ENCODE measurements around the gene PCDHGA7.
"Not testable (repeated sequence)": the region's sequence is repeated elsewhere in the genome, so short reads cannot be mapped to it uniquely, and the experiment has no call there.

PCDHGA7 gene

GRCh38 chr5:141384471-141385267 lies 2.1 kb downstream of the PCDHGA7 start:
- DNase-seq (no peak), ATAC-seq (no peak)
- H3K4me3 Mint-ChIP-seq, result no peak overlapping the region
- H3K27me3 Mint-ChIP-seq, result peaks cover 73% of the 10 kb centered on the region
- peaks cover 24% of the 10 kb centered on the region for H3K36me3 Mint-ChIP-seq (ENCODE audit: low read depth)
- H3K4me1 Mint-ChIP-seq, result no peaks in the 10 kb centered on the region
- H3K9me3 Mint-ChIP-seq, result peaks cover 52% of the 10 kb centered on the region
- H3K27ac Mint-ChIP-seq, result no peak overlapping the region

GRCh38 chr5:141387557-141388311 lies 5.2 kb downstream of the PCDHGA7 start, which contains the start of gene PCDHGB4:
TSS of gene PCDHGB4 (plus strand) at chr5:141387698. CDS start at chr5:141387885, 187 bp downstream.
- DNase-seq, H3K4me3 Mint-ChIP-seq, H3K27ac Mint-ChIP-seq: not testable (repeated sequence)

DNA sequence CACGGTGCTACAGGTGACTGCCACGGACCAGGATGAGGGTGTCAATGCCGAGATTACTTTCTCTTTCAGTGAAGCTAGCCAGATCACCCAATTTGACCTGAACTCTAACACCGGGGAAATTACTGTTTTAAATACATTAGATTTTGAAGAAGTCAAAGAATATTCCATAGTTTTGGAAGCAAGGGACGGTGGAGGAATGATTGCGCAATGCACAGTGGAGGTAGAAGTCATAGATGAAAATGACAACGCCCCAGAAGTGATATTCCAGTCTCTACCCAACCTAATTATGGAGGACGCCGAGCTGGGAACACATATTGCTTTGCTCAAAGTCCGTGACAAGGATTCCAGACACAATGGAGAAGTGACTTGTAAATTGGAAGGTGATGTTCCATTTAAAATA lies 6.1 kb downstream of the PCDHGA7 start:
- Mint-ChIP-seq H3K4me1 (no peaks in the 10 kb centered on the region), H3K27me3 (peaks cover 71% of the 10 kb centered on the region), H3K36me3 (ENCODE audit: low read depth) (peaks cover 24% of the 10 kb centered on the region), H3K27ac (no peak overlapping the region), H3K9me3 (peaks cover 53% of the 10 kb centered on the region), H3K4me3 (no peak overlapping the region)
- ATAC-seq (no peak), DNase-seq (no peak)

More at GRCh38 chr5:141387557-141388311, 5.2 kb downstream of the PCDHGA7 start, which contains the start of gene PCDHGB4:
- Mint-ChIP-seq H3K27me3 (peaks cover 71% of the 10 kb centered on the region), H3K36me3 (ENCODE audit: low read depth) (peaks cover 23% of the 10 kb centered on the region), H3K9me3 (peaks cover 54% of the 10 kb centered on the region)
- H3K4me1 Mint-ChIP-seq, ATAC-seq: not testable (repeated sequence)

DNA sequence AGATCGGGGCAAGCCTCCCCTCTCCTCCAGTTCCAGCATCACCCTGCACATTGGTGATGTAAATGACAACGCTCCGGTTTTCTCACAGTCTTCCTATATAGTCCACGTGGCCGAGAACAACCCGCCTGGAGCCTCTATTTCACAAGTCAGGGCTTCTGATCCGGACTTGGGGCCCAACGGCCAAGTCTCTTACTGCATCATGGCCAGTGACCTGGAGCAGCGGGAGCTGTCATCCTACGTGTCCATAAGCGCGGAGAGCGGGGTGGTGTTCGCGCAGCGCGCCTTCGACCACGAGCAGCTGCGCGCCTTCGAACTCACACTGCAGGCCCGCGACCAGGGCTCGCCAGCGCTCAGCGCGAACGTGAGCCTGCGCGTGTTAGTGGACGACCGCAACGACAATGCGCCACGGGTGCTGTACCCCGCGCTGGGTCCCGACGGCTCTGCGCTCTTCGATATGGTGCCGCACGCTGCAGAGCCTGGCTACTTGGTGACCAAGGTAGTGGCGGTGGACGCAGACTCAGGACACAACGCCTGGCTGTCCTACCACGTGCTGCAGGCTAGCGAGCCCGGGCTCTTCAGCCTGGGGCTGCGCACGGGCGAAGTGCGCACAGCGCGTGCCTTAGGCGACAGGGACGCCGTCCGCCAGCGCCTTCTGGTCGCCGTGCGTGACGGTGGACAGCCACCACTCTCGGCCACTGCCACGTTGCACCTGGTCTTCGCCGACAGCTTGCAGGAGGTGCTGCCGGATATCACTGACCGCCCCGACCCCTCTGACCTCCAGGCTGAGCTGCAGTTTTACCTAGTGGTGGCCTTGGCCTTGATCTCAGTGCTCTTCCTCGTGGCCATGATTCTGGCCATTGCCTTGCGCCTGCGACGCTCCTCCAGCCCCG lies 6.9 kb downstream of the PCDHGA7 start:
- peaks cover 23% of the 10 kb centered on the region for H3K36me3 Mint-ChIP-seq (ENCODE audit: low read depth)
- ATAC-seq (no peak), DNase-seq (no peak)
- peaks cover 52% of the 10 kb centered on the region for H3K9me3 Mint-ChIP-seq
- no peak overlapping the region for H3K27ac Mint-ChIP-seq
- no peak overlapping the region for H3K4me3 Mint-ChIP-seq
- no peaks in the 10 kb centered on the region for H3K4me1 Mint-ChIP-seq
- H3K27me3 Mint-ChIP-seq, result peaks cover 72% of the 10 kb centered on the region

DNA sequence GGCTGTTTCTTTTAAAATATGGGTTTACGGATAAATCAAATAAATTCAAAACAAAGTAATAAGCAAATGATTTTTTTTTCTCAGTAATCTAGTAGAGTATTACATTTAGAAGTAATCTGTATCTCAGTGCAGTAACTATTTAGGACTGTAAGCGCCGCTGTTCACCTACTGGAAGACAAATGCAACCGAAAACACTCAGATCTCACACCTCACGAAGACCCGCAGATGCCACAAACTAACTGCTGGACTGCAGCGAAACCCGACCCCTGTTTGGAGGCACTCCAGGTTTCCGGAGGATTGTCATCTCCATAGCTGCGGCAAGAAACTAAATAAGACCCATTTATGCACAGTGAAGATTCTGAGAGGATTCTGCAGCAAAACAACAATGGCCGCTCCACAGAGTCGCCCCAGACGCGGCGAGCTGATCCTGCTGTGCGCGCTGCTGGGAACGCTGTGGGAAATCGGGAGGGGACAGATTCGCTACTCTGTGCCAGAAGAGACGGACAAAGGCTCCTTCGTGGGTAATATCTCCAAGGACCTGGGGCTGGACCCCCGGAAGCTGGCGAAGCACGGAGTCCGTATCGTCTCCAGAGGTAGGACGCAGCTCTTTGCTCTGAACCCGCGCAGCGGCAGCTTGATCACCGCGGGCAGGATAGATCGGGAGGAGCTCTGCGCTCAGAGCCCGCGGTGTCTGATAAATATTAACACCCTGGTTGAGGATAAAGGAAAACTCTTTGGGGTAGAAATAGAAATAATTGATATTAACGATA lies 10.1 kb downstream of the PCDHGA7 start, which contains the start of gene PCDHGA8:
Gene PCDHGA8 (plus strand): TSS at position 205 of the 770 bp plus-strand sequence. CDS start 181 bp downstream, at position 386.
- no peak for DNase-seq

GRCh38 chr5:141393267-141393666 lies 10.7 kb downstream of the PCDHGA7 start:
- peaks cover 69% of the 10 kb centered on the region for H3K27me3 Mint-ChIP-seq
- no peaks in the 10 kb centered on the region for H3K4me1 Mint-ChIP-seq
- H3K4me3 Mint-ChIP-seq, result no peak overlapping the region
- H3K9me3 Mint-ChIP-seq, result peaks cover 41% of the 10 kb centered on the region
- ATAC-seq, result no peak
- H3K36me3 Mint-ChIP-seq (ENCODE audit: low read depth), result peaks cover 20% of the 10 kb centered on the region
- DNase-seq, result no peak
- no peak overlapping the region for H3K27ac Mint-ChIP-seq

More for the DNA sequence above, 10.1 kb downstream of the PCDHGA7 start, which contains the start of gene PCDHGA8:
- peaks cover 41% of the 10 kb centered on the region for H3K9me3 Mint-ChIP-seq
- H3K4me3 Mint-ChIP-seq, result no peak within 1 kb of the TSS
- peaks cover 69% of the 10 kb centered on the region for H3K27me3 Mint-ChIP-seq
- no peak for ATAC-seq
- H3K27ac Mint-ChIP-seq, result no peak within 1 kb of the TSS
- peaks cover 22% of the 10 kb centered on the region for H3K36me3 Mint-ChIP-seq (ENCODE audit: low read depth)
- H3K4me1 Mint-ChIP-seq, result no peaks in the 10 kb centered on the region

DNA sequence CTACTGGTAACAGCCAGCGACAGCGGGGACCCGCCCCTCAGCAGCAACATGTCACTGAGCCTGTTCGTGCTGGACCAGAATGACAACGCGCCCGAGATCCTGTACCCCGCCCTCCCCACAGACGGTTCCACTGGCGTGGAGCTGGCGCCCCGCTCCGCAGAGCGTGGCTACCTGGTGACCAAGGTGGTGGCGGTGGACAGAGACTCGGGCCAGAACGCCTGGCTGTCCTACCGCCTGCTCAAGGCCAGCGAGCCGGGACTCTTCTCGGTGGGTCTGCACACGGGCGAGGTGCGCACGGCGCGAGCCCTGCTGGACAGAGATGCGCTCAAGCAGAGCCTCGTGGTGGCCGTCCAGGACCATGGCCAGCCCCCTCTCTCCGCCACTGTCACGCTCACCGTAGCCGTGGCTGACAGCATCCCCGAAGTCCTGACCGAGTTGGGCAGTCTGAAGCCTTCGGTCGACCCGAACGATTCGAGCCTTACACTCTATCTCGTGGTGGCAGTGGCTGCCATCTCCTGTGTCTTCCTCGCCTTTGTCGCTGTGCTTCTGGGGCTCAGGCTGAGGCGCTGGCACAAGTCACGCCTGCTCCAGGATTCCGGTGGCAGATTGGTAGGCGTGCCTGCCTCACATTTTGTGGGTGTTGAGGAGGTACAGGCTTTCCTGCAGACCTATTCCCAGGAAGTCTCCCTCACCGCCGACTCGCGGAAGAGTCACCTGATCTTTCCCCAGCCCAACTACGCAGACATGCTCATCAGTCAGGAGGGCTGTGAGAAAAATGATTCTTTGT lies 12.1 kb downstream of the PCDHGA7 start:
- H3K4me1 Mint-ChIP-seq, ATAC-seq, H3K27ac Mint-ChIP-seq, H3K4me3 Mint-ChIP-seq, DNase-seq: not testable (repeated sequence)
- H3K9me3 Mint-ChIP-seq, result peaks cover 41% of the 10 kb centered on the region
- H3K36me3 Mint-ChIP-seq (ENCODE audit: low read depth), result peaks cover 18% of the 10 kb centered on the region
- peaks cover 69% of the 10 kb centered on the region for H3K27me3 Mint-ChIP-seq

- H3K4me3 Mint-ChIP-seq, result peak within 1 kb of the TSS; percentile 42
- DNase-seq, H3K4me1 Mint-ChIP-seq, H3K27ac Mint-ChIP-seq: not testable (repeated sequence)
- peaks cover 29% of the 10 kb centered on the region for H3K9me3 Mint-ChIP-seq
- peak; percentile 54 for ATAC-seq
- peaks cover 17% of the 10 kb centered on the region for H3K36me3 Mint-ChIP-seq (ENCODE audit: low read depth)
- peaks cover 64% of the 10 kb centered on the region for H3K27me3 Mint-ChIP-seq
These were observed 15.4 kb downstream of the PCDHGA7 start, which contains the start of gene PCDHGB5 for GRCh38 chr5:141397756-141398551. TSS of gene PCDHGB5 (plus strand) at chr5:141397947. CDS start at chr5:141398128, 181 bp downstream.

GRCh38 chr5:141398608-141399007 lies 16.1 kb downstream of the PCDHGA7 start:
- ATAC-seq (no peak), DNase-seq (no peak)
- no peak overlapping the region for H3K4me3 Mint-ChIP-seq
- peaks cover 27% of the 10 kb centered on the region for H3K9me3 Mint-ChIP-seq
- H3K36me3 Mint-ChIP-seq (ENCODE audit: low read depth), result peaks cover 16% of the 10 kb centered on the region
- no peaks in the 10 kb centered on the region for H3K4me1 Mint-ChIP-seq
- peaks cover 64% of the 10 kb centered on the region for H3K27me3 Mint-ChIP-seq
- no peak overlapping the region for H3K27ac Mint-ChIP-seq

DNA sequence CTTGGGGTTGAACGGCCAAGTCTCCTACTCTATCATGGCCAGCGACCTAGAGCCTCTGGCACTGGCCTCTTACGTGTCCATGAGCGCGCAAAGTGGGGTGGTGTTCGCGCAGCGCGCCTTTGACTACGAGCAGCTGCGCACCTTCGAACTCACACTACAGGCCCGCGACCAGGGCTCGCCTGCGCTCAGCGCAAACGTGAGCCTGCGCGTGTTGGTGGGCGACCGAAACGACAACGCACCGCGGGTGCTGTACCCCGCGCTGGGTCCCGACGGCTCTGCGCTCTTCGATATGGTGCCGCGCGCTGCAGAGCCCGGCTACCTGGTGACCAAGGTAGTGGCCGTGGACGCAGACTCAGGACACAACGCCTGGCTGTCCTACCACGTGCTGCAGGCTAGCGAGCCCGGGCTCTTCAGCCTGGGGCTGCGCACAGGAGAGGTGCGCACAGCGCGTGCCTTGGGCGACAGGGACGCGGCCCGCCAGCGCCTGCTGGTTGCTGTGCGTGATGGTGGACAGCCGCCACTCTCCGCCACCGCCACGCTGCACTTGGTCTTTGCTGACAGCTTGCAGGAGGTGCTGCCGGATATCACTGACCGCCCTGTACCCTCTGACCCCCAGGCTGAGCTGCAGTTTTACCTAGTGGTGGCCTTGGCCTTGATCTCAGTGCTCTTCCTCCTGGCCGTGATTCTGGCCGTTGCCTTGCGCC lies 17.2 kb downstream of the PCDHGA7 start:
- Mint-ChIP-seq H3K9me3 (peaks cover 24% of the 10 kb centered on the region), H3K4me3 (no peak overlapping the region), H3K4me1 (no peaks in the 10 kb centered on the region), H3K36me3 (ENCODE audit: low read depth) (peaks cover 14% of the 10 kb centered on the region), H3K27ac (no peak overlapping the region), H3K27me3 (peaks cover 67% of the 10 kb centered on the region)
- DNase-seq, result no peak
- no peak for ATAC-seq

GRCh38 chr5:141402553-141403243 lies 20.2 kb downstream of the PCDHGA7 start, which contains the start of gene PCDHGA9:
TSS of gene PCDHGA9 (plus strand) at chr5:141402778. CDS start at chr5:141402953, 175 bp downstream.
- H3K27me3 Mint-ChIP-seq, result peaks cover 68% of the 10 kb centered on the region
- peaks cover 11% of the 10 kb centered on the region for H3K36me3 Mint-ChIP-seq (ENCODE audit: low read depth)
- no peaks in the 10 kb centered on the region for H3K4me1 Mint-ChIP-seq
- peaks cover 26% of the 10 kb centered on the region for H3K9me3 Mint-ChIP-seq
- ATAC-seq, result no peak
- H3K27ac Mint-ChIP-seq, result no peak within 1 kb of the TSS
- H3K4me3 Mint-ChIP-seq, result peak within 1 kb of the TSS; percentile 24
- no peak for DNase-seq
